IPS-NIHi7 (cell line): Measurements from ENCODE around the gene PPM1K.

ENCODE experiments used
- DNase-seq: peaks from one replicate; pipeline ENCODE4 v3.0.0; 2012; ENCODE audit warnings: mixed read lengths; ENCODE audit errors: extremely low spot score

PPM1K gene

GRCh38 chr4:88276952-88277710, 7.2 kb downstream of the PPM1K start:
- DNase-seq, result no peak

- DNase-seq, result no peak
These were observed 8.3 kb downstream of the PPM1K start for GRCh38 chr4:88275949-88276515.

- DNase-seq, result no peak
These were observed 8.8 kb downstream of the PPM1K start for GRCh38 chr4:88275516-88275915.

- no peak for DNase-seq
These were observed 15.4 kb downstream of the PPM1K start for GRCh38 chr4:88268913-88269312.

GRCh38 chr4:88264336-88264735, 20.0 kb downstream of the PPM1K start:
- no peak for DNase-seq

GRCh38 chr4:88257726-88258125, 26.6 kb downstream of the PPM1K start:
- DNase-seq, result no peak

GRCh38 chr4:88255111-88255510, 29.2 kb downstream of the PPM1K start:
- DNase-seq, result no peak

- no peak for DNase-seq
These were observed 32.4 kb downstream of the PPM1K start for GRCh38 chr4:88251924-88252323.

GRCh38 chr4:88247148-88247547, 37.2 kb downstream of the PPM1K start:
- no peak for DNase-seq

GRCh38 chr4:88246600-88246999, 37.8 kb downstream of the PPM1K start:
- no peak for DNase-seq

- no peak for DNase-seq
These were observed 39.4 kb downstream of the PPM1K start for GRCh38 chr4:88244816-88245579.

GRCh38 chr4:88244056-88244455, 40.3 kb downstream of the PPM1K start:
- DNase-seq, result no peak

GRCh38 chr4:88242144-88242543, 42.2 kb downstream of the PPM1K start:
- DNase-seq, result no peak

- DNase-seq, result no peak
These were observed 44.1 kb downstream of the PPM1K start for GRCh38 chr4:88240297-88240714.

- no peak for DNase-seq
These were observed 53.2 kb downstream of the PPM1K start for GRCh38 chr4:88230969-88231771.

GRCh38 chr4:88230461-88230891, 53.9 kb downstream of the PPM1K start:
- DNase-seq, result no peak

GRCh38 chr4:88227734-88228133, 56.6 kb downstream of the PPM1K start:
- no peak for DNase-seq

- no peak for DNase-seq
These were observed 58.2 kb downstream of the PPM1K start for GRCh38 chr4:88226143-88226542.

GRCh38 chr4:88225232-88226105, 58.9 kb downstream of the PPM1K start:
- DNase-seq, result no peak

- no peak for DNase-seq
These were observed 60.8 kb downstream of the PPM1K start for GRCh38 chr4:88223516-88223915.

- DNase-seq, result peak; percentile 47
These were observed 65.3 kb downstream of the PPM1K start for GRCh38 chr4:88219099-88219498.
